ENCODE data around the gene TRIM46. TPM values are rescaled to one million over a fixed set of nuclear protein-coding genes. Genes with fewer than 3 reads are reported as not detected.
A peak's percentile ranks its signal among the peaks of the same experiment; 100 is the strongest.

TRIM46 gene
- total RNA-seq, 4 donors from 2014 or later: 6.0 to 20.4 (median 12.7) TPM

- H3K4me1 ChIP-seq: peaks cover 4 to 86% (median 25%) of the 10 kb centered on the region in 4 donors
- no peak for TF ChIP-seq EP300 (IDR thresholded peaks at IDR 0.05)
- TF ChIP-seq POLR2A (IDR thresholded peaks at IDR 0.05): no peak
- no peak for TF ChIP-seq CTCF (IDR thresholded peaks at IDR 0.05)
- H3K9me3 ChIP-seq: no peaks in the 10 kb centered on the region
- H3K27me3 ChIP-seq: no peaks in the 10 kb centered on the region
- peak overlapping the region in 3 of 4 donors; percentile 86 to 99 (median 90) for H3K27ac ChIP-seq
- H3K36me3 ChIP-seq: peaks cover 0 to 37% (median 0%) of the 10 kb centered on the region in 3 donors
- H3K4me3 ChIP-seq: no peak overlapping the region
- DNase-seq (ENCODE audit: low spot score in 2 of 2): no peak
- 80 to 87% methylated on average over 6 to 8 of the region's 8 CpGs for WGBS, 2 donors
Measured at GRCh38 chr1:155131285-155131684, 42.4 kb upstream of the TRIM46 start.

- peaks cover 4 to 86% (median 21%) of the 10 kb centered on the region in 4 donors for H3K4me1 ChIP-seq
- 55 to 61% methylated on average over 2 of the region's 2 CpGs for WGBS, 2 donors
- H3K27me3 ChIP-seq: no peaks in the 10 kb centered on the region
Measured at GRCh38 chr1:155131856-155132255, 41.8 kb upstream of the TRIM46 start.

GRCh38 chr1:155133799-155134281 lies 39.8 kb upstream of the TRIM46 start:
- Histone ChIP-seq H3K27me3 (no peaks in the 10 kb centered on the region), H3K4me1 (peaks cover 4 to 88% (median 24%) of the 10 kb centered on the region in 4 donors), H3K27ac (peak overlapping the region; percentile 96 to 100 (median 98)), H3K9me3 (no peaks in the 10 kb centered on the region), H3K36me3 (peaks cover 0 to 41% (median 0%) of the 10 kb centered on the region in 3 donors), H3K4me3 (no peak overlapping the region)
- DNase-seq (ENCODE audit: low spot score in 2 of 2): no peak
- 71 to 84% methylated on average over 7 of the region's 7 CpGs for WGBS, 2 donors
- no peak for TF ChIP-seq EP300 (IDR thresholded peaks at IDR 0.05)

More at GRCh38 chr1:155131856-155132255, 41.8 kb upstream of the TRIM46 start:
- TF ChIP-seq EP300 (IDR thresholded peaks at IDR 0.05) (no peak), POLR2A (IDR thresholded peaks at IDR 0.05) (no peak), CTCF (IDR thresholded peaks at IDR 0.05) (no peak)
- Histone ChIP-seq H3K36me3 (peaks cover 0 to 37% (median 0%) of the 10 kb centered on the region in 3 donors), H3K4me3 (no peak overlapping the region), H3K27ac (peak overlapping the region in 2 of 4 donors; percentile 86 to 99), H3K9me3 (no peaks in the 10 kb centered on the region)
- DNase-seq (ENCODE audit: low spot score in 2 of 2): no peak

GRCh38 chr1:155134322-155134721 lies 39.3 kb upstream of the TRIM46 start:
- Histone ChIP-seq H3K27me3 (no peaks in the 10 kb centered on the region), H3K4me3 (peak overlapping the region in 1 of 4 donors; percentile 84), H3K27ac (peak overlapping the region; percentile 96 to 100 (median 98)), H3K36me3 (peaks cover 0 to 41% (median 0%) of the 10 kb centered on the region in 3 donors), H3K9me3 (no peaks in the 10 kb centered on the region), H3K4me1 (peaks cover 4 to 88% (median 26%) of the 10 kb centered on the region in 4 donors)
- DNase-seq (ENCODE audit: low spot score in 2 of 2): no peak
- WGBS, 2 donors: 50 to 68% methylated on average over 1 of the region's 1 CpG
- TF ChIP-seq CTCF (IDR thresholded peaks at IDR 0.05) (no peak), POLR2A (IDR thresholded peaks at IDR 0.05) (no peak), EP300 (IDR thresholded peaks at IDR 0.05) (no peak)

GRCh38 chr1:155134880-155135414 lies 38.7 kb upstream of the TRIM46 start:
- Histone ChIP-seq H3K27me3 (no peaks in the 10 kb centered on the region), H3K4me1 (peaks cover 4 to 88% (median 27%) of the 10 kb centered on the region in 4 donors), H3K9me3 (no peaks in the 10 kb centered on the region), H3K27ac (peak overlapping the region; percentile 96 to 100 (median 98)), H3K36me3 (peaks cover 0 to 41% (median 0%) of the 10 kb centered on the region in 3 donors), H3K4me3 (peak overlapping the region; percentile 53 to 84 (median 69))
- DNase-seq (ENCODE audit: low spot score in 2 of 2): peak; percentile 67 to 79
- TF ChIP-seq EP300 (IDR thresholded peaks at IDR 0.05) (peak; percentile 4 to 35), POLR2A (IDR thresholded peaks at IDR 0.05) (peak in 1 of 2 donors; percentile 6), CTCF (IDR thresholded peaks at IDR 0.05) (no peak)
- 1 to 4% methylated on average over 18 of the region's 18 CpGs for WGBS, 2 donors

All from tibial nerve (tissue), 4 donors.